ENCODE measurements around the gene TMPRSS9. TPM values are rescaled to one million over a fixed set of nuclear protein-coding genes. Genes with fewer than 3 reads are reported as not detected.
A peak's percentile ranks its signal among the peaks of the same experiment; 100 is the strongest.

TMPRSS9 gene
- total RNA-seq, 1 donor from 2014 or later: not detected

GRCh38 chr19:2420490-2420889, 60.4 kb downstream of the TMPRSS9 start:
- no peak for DNase-seq (ENCODE audit: low spot score)

GRCh38 chr19:2421581-2422306, 61.7 kb downstream of the TMPRSS9 start:
- no peak for DNase-seq (ENCODE audit: low spot score)

- DNase-seq (ENCODE audit: low spot score): no peak
Measured at GRCh38 chr19:2423071-2423914, 63.2 kb downstream of the TMPRSS9 start.

- DNase-seq (ENCODE audit: low spot score): no peak
Measured at GRCh38 chr19:2423915-2424685, 64.0 kb downstream of the TMPRSS9 start.

DNA sequence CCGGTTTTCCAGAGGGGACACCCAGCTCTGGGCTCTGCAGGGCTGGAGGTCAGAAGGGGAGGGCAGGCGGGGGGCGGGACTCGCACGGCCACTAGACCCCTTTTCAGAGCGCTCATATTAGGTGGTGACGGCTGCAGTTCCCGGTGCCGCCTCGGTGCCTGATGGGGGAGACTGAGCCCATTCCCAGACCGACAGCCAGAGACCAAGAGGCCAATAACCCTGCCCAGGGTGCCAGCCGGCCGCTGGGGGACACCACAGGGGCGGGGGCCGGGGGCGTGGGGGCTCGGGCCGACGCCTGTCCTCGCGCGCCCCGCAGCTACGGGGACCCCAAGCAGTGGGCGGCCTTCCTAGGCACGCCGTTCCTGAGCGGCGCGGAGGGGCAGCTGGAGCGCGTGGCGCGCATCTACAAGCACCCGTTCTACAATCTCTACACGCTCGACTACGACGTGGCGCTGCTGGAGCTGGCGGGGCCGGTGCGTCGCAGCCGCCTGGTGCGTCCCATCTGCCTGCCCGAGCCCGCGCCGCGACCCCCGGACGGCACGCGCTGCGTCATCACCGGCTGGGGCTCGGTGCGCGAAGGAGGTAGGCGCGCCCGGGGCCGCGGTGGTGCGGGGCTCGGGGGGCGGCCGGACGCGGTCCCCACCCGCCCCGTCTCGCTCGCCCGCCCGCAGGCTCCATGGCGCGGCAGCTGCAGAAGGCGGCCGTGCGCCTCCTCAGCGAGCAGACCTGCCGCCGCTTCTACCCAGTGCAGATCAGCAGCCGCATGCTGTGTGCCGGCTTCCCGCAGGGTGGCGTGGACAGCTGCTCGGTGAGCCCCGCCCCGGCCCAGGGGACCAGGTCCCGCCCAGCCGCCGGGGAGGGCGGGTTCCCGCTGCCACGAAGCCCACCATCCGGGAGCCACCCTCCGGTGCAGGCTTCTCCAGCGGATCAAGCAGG, 64.9 kb downstream of the TMPRSS9 start:
- peak; percentile 61 for DNase-seq (ENCODE audit: low spot score)

DNA sequence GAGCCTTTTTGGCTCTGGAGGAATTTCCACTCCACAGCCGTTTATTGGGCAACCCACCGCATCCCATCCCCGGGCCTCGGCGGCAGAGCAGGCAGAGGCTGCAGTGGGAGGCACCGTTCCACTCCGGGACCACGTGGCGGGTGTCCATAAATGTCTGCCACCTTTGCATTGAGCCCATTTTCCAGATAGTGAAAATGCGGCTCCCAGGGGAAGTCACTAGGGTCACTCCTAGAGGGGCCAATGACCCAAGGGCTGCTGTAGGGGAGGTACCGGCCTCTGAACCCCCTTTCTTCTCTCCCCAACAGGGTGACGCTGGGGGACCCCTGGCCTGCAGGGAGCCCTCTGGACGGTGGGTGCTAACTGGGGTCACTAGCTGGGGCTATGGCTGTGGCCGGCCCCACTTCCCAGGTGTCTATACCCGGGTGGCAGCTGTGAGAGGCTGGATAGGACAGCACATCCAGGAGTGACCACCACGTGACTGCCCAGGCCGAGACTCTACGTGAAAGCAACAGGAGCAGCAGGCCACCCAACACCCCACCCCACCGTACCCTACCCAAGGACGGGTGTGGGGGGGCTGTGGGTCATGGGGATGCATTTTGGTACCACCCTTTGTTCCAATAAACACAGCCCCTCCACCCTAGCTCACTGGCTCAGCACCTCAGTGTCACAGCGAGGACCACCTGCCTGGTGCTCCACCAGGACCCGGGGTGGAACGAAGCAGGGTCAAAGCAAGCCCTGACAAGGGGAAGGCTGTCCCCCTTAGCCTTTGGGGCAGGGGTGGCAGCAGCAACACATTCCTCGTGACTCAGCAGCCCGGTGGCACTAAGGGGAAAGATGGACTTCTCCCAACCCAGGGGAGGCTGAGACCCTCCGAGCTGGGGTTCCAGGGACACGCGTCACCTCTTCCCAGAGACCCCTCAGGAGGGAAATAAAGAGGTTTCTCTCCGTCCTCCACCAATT, 65.8 kb downstream of the TMPRSS9 start:
- DNase-seq (ENCODE audit: low spot score): no peak

GRCh38 chr19:2426611-2427428, 66.8 kb downstream of the TMPRSS9 start:
- no peak for DNase-seq (ENCODE audit: low spot score)

DNA sequence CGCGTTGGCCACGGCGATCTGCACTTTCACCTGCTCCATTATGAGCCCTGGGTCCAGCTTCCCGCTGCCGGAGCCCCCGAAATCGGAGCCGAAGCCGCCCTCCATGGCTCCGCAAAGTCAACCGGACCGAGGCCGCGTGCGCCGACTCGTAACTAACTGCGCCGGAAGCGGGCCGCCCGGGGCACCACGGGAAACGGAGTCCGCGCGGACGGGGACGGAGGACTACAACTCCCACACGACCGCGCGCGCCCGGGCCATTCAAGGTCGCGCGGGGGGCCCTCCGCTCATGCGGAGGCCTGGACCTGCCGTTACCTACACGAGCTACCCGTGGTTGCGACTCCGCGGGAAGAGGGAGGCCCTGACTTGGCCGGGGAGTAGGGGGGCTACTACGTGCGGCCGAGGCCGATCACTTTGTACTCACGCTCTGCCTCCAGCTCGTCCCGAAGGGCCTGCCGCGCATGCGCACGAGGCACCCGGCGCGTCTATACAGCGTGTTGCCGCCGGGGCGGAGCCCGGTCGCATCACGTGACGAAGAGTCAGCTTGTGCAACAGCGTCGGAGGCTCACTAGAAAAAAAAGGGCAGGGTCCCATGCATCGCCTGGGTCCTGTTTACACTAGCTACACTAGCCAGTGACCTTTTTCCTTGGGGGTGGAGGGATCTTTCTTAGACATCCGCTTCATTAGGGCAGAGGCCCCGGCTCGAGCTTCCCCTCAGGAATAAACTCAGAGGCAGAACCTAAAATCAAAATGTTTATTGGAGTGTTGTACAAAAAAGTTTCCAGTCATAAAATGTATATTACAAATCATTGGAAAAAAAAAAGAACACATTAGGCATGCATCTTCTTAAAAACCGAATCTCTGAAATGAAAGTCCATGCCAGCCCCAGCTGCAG, 67.6 kb downstream of the TMPRSS9 start, which contains the start of gene TIMM13:
TIMM13 (minus strand) TSS at position 158 of the 892 bp plus-strand sequence; CDS start at position 105, 53 bp downstream.
- peak; percentile 99 for DNase-seq (ENCODE audit: low spot score)

DNA sequence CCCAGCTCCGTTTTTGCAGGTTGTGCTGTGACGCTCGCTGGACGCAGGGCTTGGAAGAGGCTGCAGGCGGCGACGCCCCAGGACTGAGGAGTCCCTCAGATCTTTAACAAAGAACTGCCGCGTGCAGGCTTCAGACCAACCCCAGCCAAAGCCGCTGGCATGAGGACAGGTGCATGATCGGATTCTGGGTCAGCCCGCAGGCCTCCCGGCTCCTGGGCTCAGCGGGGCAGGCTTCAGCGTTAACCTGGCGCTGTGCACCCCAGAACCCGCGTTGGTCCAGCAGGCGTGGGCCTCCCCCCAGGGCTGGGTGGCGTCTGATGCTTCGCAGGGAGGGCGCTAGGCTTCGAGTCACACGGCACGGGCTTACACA, 68.2 kb downstream of the TMPRSS9 start:
- peak; percentile 35 for DNase-seq (ENCODE audit: low spot score)

GRCh38 chr19:2428756-2429711, 69.0 kb downstream of the TMPRSS9 start:
- DNase-seq (ENCODE audit: low spot score): no peak

- no peak for DNase-seq (ENCODE audit: low spot score)
Measured at GRCh38 chr19:2429917-2430535, 70.0 kb downstream of the TMPRSS9 start.

GRCh38 chr19:2431318-2432055, 71.4 kb downstream of the TMPRSS9 start:
- no peak for DNase-seq (ENCODE audit: low spot score)

GRCh38 chr19:2432131-2432848, 72.2 kb downstream of the TMPRSS9 start:
- DNase-seq (ENCODE audit: low spot score): no peak

GRCh38 chr19:2433854-2434253, 73.8 kb downstream of the TMPRSS9 start:
- no peak for DNase-seq (ENCODE audit: low spot score)

DNA sequence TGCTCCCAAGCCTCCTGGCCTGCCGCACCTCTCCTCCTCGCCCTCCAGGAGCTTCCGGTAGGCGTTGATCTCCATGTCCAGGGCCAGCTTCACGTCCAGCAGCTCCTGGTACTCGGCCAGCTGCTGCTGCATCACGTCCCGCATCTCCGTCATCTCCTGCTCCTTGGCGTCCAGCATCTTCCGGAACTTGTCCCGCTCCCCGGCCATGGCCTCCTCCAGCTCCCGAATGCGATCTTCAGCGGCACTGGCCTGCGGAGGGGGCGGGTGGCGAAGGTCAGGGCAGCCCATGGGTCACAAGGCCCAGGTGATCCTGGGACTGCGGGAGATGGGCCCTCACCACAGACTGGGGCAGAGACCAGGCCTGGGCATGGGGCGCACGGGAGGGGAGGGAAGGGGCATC, 74.2 kb downstream of the TMPRSS9 start:
- no peak for DNase-seq (ENCODE audit: low spot score)
